HL-60 (cell line): ENCODE data around the gene KCNJ9.

ENCODE experiments used
- CTCF ChIP-seq: IDR thresholded peaks from one replicate; pipeline ENCODE4 v1.5.1; 2011; ENCODE audit warnings: low read length, control low read depth, inconsistent platforms; ENCODE audit not compliant: insufficient read depth
- TF ChIP-seq, protein P1 (sequence below): IDR thresholded peaks from 2 replicates; pipeline ENCODE4 v1.6.1; 2012; ENCODE audit warnings: low read depth; ENCODE audit not compliant: insufficient replicate concordance

DNA sequence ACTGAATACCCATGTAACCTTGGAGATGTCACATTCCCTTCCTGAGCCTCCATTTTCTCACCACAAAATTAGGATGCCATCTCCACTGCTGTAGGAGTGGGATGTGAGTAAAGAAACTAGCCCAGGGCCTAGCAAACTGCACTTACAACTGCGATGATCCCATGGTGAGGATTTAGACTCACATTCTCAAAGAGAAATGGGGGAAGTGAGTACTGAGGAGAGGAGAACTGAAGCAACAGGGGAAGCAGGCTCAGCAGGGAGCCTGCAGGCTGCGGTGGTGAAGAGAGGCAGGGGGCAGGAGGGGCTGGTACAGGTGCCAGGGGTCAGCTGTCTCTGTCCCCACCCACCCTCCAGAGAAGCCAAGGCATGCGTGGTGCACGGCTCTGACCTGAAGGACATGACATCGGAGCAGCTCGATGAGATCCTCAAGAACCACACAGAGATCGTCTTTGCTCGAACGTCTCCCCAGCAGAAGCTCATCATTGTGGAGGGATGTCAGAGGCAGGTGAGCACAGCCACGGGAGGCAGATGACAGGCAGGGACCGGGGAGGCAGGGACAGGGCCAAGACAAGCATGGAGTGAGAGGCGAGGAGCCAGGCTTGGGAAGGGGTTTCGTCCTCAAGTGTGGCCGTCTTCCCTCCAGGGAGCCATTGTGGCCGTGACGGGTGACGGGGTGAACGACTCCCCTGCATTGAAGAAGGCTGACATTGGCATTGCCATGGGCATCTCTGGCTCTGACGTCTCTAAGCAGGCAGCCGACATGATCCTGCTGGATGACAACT, 53.6 kb downstream of the KCNJ9 start:
- TF ChIP-seq CTCF, result no peak
- TF ChIP-seq, protein P1, sequence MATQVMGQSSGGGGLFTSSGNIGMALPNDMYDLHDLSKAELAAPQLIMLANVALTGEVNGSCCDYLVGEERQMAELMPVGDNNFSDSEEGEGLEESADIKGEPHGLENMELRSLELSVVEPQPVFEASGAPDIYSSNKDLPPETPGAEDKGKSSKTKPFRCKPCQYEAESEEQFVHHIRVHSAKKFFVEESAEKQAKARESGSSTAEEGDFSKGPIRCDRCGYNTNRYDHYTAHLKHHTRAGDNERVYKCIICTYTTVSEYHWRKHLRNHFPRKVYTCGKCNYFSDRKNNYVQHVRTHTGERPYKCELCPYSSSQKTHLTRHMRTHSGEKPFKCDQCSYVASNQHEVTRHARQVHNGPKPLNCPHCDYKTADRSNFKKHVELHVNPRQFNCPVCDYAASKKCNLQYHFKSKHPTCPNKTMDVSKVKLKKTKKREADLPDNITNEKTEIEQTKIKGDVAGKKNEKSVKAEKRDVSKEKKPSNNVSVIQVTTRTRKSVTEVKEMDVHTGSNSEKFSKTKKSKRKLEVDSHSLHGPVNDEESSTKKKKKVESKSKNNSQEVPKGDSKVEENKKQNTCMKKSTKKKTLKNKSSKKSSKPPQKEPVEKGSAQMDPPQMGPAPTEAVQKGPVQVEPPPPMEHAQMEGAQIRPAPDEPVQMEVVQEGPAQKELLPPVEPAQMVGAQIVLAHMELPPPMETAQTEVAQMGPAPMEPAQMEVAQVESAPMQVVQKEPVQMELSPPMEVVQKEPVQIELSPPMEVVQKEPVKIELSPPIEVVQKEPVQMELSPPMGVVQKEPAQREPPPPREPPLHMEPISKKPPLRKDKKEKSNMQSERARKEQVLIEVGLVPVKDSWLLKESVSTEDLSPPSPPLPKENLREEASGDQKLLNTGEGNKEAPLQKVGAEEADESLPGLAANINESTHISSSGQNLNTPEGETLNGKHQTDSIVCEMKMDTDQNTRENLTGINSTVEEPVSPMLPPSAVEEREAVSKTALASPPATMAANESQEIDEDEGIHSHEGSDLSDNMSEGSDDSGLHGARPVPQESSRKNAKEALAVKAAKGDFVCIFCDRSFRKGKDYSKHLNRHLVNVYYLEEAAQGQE, result no peak
